Vagina (tissue), 2 donors: ENCODE results near the gene PCSK9.

Source experiments
- POLR2A ChIP-seq, 2 donors: fragments of 450-650 bp; IDR thresholded peaks; one replicate each; pipeline ENCODE4 v1.6.1; 2017; ENCODE audit warnings: antibody characterized with exemption in 2 of 2, mild to moderate bottlenecking in 2 of 2, moderate library complexity in 2 of 2
- POLR2AphosphoS5 ChIP-seq, 2 donors: sonication (generic); formaldehyde crosslinking; IDR thresholded peaks; one replicate each; pipeline ENCODE4 v1.9.0; 2017; ENCODE audit warnings: antibody characterized with exemption in 2 of 2, mild to moderate bottlenecking in 2 of 2, low read depth in 1 of 2; ENCODE audit not compliant: insufficient read depth in 1 of 2
- TF ChIP-seq, protein P1 (sequence below), 3 experiments: fragments of 450-650 bp in 2 of 3; fragments of 200-600 bp in 1 of 3; sonication (generic) in 1 of 3; IDR thresholded peaks; one replicate each; pipeline ENCODE4 v1.5.1; 2017 to 2019; ENCODE audit warnings: antibody characterized with exemption in 3 of 3, mild to moderate bottlenecking in 2 of 3, moderate library complexity in 2 of 3

DNA sequence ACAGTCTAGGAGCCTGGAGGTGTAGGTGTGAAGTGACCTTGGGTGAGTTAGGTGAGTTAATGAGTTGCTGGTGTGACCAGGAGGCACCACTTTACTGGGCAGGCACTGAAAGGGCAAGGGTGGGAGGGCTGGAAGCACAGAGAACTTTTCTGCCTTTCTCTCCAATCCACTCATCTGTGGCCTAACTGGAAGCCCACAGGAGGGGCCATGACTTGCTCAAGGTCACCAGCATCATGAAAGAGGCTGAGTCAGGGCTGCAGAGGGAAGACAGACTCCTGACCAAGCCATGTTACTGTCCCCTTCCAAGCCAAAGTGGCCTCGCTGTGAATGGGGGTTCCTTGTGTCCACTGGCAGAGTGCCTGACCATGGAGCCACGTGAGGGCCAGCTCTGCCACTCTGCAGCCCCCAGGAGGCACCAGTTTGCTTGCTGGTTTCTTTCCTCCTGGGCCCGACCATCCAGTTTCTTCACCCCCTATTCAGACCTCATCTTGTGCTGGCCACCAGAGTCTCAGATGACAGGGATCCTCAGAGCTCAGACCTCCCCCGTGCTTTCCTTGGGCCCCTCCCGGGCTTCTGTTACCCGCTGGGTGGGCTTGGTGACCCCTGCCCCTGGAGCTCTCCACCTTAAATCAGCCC, 44.9 kb upstream of the PCSK9 start:
- no peak for TF ChIP-seq POLR2AphosphoS5 (IDR thresholded peaks at IDR 0.05; ENCODE audit: insufficient read depth in 1 of 2, low read depth in 1 of 2)
- TF ChIP-seq, protein P1, sequence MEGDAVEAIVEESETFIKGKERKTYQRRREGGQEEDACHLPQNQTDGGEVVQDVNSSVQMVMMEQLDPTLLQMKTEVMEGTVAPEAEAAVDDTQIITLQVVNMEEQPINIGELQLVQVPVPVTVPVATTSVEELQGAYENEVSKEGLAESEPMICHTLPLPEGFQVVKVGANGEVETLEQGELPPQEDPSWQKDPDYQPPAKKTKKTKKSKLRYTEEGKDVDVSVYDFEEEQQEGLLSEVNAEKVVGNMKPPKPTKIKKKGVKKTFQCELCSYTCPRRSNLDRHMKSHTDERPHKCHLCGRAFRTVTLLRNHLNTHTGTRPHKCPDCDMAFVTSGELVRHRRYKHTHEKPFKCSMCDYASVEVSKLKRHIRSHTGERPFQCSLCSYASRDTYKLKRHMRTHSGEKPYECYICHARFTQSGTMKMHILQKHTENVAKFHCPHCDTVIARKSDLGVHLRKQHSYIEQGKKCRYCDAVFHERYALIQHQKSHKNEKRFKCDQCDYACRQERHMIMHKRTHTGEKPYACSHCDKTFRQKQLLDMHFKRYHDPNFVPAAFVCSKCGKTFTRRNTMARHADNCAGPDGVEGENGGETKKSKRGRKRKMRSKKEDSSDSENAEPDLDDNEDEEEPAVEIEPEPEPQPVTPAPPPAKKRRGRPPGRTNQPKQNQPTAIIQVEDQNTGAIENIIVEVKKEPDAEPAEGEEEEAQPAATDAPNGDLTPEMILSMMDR (IDR thresholded peaks at IDR 0.05), result no peak
- no peak for TF ChIP-seq POLR2A (IDR thresholded peaks at IDR 0.05)
